GM13977 (cell line): ENCODE results near the gene KRT6A.

Experiments
- DNase-seq: peaks from one replicate; pipeline ENCODE4 v3.0.0; 2012; ENCODE audit warnings: low spot score
- in situ Hi-C: fragments of 300-500 bp; cut with MboI; formaldehyde crosslinking; loops from one replicate; pipeline ENCODE4 v1.12.0; 2022; ENCODE audit warnings: low sequenced_read_pairs, low pct_unique_long_range_greater_than_20kb, mixed read lengths, inconsistent platforms; ENCODE audit not compliant: unreplicated experiment
- TF ChIP-seq, protein P1 (sequence below): IDR thresholded peaks from 2 replicates; pipeline ENCODE4 v1.5.1; 2012; ENCODE audit warnings: mild to moderate bottlenecking, control low read depth; ENCODE audit not compliant: insufficient read depth; ENCODE audit errors: extremely low read depth, missing control alignments

KRT6A gene

DNA sequence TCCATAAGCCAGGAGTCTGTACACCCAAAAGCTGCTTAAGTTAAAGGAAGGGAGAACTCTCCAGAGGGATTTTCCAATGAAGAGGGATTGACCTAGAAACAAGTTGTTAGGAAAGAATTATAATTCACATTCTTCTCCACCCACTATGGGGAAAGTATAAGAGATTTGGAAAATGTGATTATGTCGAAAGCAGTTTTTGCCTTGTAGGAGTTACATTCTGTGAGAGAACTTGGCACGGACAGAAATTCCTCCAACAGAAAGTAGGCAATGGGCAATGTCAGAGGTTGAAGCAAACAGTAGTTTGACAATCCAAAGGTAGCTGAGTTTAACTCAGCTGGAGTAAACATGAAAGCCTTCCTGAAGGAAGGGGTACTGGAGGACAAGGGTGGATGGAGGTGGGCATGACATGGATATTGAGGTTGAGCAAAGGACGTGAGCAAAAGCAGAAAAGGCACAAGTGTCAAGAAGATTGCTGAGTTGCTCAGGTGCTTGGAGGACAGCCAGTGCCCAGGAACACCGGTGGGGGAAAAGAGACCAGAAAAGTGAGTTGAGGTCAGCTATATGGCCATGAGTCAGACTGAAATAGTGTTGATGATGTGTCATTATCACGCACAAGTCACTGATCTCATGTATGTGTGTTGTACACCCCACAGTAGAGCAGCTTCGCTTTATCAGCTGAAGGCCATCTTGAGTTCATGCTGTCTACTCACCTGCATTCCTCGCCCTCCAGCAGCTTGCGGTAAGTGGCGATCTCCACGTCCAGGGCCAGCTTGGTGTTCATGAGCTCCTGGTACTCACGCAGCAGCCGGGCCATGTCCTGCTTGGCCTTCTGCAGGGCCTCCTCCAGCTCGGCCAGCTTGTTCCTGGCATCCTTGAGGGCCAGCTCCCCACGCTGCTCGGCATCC is 23.1 kb upstream of the KRT6A start:
- TF ChIP-seq, protein P1, sequence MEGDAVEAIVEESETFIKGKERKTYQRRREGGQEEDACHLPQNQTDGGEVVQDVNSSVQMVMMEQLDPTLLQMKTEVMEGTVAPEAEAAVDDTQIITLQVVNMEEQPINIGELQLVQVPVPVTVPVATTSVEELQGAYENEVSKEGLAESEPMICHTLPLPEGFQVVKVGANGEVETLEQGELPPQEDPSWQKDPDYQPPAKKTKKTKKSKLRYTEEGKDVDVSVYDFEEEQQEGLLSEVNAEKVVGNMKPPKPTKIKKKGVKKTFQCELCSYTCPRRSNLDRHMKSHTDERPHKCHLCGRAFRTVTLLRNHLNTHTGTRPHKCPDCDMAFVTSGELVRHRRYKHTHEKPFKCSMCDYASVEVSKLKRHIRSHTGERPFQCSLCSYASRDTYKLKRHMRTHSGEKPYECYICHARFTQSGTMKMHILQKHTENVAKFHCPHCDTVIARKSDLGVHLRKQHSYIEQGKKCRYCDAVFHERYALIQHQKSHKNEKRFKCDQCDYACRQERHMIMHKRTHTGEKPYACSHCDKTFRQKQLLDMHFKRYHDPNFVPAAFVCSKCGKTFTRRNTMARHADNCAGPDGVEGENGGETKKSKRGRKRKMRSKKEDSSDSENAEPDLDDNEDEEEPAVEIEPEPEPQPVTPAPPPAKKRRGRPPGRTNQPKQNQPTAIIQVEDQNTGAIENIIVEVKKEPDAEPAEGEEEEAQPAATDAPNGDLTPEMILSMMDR: no peak
- in situ Hi-C loops: no loop called here
- no peak for DNase-seq

- DNase-seq: no peak
- TF ChIP-seq, protein P1: no peak
- in situ Hi-C loops: no loop called here
Observed at GRCh38 chr12:52515319-52515646, 22.2 kb upstream of the KRT6A start.

GRCh38 chr12:52514471-52515318 is 21.6 kb upstream of the KRT6A start:
- TF ChIP-seq, protein P1: no peak
- in situ Hi-C loops: no loop called here
- no peak for DNase-seq

DNA sequence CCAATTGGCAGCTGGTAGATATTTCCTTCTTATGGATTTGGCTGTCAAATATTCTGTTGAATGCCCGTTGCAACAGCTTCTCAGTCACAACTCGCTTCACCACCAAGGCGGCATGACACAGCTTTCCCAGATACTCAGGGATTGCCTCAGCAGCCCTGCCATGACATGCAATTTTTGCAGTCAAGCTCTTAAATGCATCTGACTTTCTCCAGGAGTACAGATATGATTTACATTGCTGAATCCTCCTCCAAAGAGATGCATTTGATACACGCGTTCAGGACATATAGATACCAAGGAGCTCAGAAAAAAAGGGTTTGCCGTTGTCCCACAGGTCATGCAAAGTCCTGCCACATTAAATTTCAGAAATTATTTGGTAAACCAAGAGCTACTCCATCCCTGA is 20.7 kb upstream of the KRT6A start:
- DNase-seq: no peak
- in situ Hi-C loops: no loop called here

DNA sequence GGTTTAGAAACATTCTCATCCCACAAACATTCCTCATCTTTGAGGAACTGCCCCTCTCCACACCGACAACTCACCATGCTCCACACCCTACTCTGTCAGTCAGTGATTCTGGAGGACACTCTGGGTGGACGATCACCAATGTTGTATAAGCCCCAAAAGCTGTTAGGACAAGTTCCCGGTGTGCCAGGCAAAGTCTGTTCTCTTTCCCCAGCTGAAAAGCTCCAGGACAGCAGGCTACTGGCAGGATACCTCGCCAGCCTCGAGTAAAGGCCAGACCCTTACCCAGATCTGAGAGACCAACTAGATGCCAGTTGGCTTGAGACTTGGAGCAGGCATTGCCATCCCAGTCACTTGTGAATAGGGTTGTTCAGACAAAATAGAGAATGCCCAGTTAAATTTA is 15.2 kb upstream of the KRT6A start:
- no peak for DNase-seq
- in situ Hi-C loops: no loop called here
- TF ChIP-seq, protein P1: no peak

More for the DNA sequence above, 20.7 kb upstream of the KRT6A start:
- TF ChIP-seq, protein P1: no peak

- TF ChIP-seq, protein P1: peak; percentile 45
- in situ Hi-C loops: no loop called here
- DNase-seq: peak; percentile 38
Observed at GRCh38 chr12:52506858-52507715, 14.0 kb upstream of the KRT6A start.
